Daoy (cell line): ENCODE measurements around the gene DIP2C. TPM values are rescaled to one million over a fixed set of nuclear protein-coding genes. Genes with fewer than 3 reads are reported as not detected.
"Not testable (repeated sequence)": the region's sequence is repeated elsewhere in the genome, so short reads cannot be mapped to it uniquely, and the experiment has no call there.

Experiments used
- DNase-seq: peaks from one replicate; pipeline ENCODE4 v3.0.0-alpha.2; 2015; ENCODE audit warnings: low read depth
- total RNA-seq: library from RNA; depleted of rRNA; stranded (reverse); fragments of >200 nt; shearing (Covaris generic); gene quantifications from 2 replicates; pipeline ENCODE4 v1.2.3, GENCODE V29; 2014

DIP2C gene
- total RNA-seq, 1 experiment from 2014 or later: 2.7 TPM

DNA sequence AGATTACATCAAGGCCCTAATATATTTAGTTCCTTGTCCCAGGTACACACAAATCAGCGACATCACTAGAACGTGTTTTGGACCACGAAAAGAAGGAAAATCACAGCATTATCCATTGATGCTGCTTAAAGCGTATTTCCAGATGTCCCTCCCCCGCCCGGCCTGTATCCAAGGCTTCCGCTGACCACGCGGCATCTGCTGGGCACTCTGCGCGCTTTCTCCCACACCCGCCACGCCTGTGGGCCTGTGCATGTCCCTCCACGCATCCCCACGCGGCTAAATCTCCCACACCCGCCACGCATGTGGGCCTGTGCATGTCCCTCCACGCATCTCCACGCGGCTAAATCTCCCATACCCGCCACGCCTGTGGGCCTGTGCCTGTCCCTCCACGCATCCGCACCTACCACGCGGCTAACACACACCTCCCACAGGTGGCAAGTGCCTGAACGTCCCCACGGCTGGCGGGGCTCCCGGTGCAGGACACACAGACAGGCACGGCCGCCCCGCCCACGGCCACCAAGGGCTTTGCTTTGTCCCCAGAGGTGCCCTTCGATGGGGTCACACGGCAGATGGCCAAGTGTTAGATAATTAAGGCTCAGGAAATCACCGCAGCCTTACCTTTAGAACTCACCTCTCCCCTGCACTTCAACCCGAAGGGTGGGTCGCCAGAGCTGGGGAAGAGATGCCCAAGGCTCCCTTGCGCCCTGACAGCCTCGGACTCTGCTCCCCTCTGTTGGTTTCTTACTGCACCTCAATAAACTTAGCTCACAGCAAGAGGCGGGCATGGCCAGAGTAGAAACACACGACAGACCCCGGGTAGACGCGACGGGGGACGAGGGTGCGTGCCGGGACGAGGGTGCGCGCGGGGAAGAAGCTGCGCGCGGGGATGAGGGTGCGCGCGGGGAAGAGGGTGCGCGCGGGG lies 49.5 kb downstream of the DIP2C start:
- no peak for DNase-seq

DNA sequence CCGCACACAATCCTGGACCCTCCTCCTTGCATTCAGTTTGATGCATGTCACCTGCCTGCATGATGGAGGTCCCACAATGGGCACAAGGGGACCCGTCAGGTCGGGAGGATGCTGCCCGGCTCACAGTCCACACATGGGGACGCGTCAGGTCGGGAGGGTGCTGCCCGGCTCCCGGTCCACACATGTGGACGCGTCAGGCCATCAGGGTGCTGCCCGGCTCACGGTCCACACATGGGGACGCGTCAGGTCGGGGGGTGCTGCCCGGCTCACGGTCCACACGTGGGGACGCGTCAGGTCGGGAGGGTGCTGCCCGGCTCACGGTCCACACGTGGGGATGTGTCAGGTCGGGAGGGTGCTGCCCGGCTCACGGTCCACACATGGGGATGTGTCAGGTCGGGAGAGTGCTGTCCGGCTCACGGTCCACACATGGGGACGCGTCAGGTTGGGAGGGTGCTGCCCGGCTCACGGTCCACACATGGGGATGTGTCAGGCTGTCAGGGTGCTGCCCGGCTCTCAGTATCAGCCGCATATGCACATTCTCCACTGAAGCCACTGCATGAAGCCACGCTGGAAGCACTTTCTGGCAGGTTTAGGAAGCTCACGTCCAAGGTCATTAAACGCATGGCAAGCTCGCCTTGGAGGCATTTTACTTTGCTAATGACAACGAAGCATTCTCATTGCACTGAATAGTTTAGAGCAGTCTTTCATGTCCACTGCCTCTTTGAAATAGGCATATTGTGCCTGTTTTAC lies 50.3 kb downstream of the DIP2C start:
- DNase-seq: no peak

DNA sequence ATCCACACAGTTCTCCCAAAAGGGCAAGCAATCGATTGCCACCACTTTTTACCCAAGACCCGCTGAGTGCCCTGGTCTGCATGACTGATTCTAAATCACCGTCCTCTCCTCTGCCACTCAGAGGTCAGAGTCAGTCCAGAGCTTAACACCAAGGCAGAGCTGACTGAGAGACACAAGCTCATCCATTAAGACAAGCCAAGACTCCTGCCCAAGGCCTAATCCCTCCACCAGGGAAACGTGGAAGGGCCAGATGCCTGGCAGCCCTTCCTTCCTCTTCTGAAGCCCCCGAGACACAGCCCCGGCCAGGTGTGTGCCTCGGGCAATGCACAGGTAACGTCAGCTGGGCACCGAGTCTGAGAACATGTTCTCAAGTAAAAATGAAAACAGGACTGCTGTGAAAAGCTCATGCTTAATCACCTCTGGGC lies 51.7 kb downstream of the DIP2C start:
- no peak for DNase-seq

DNA sequence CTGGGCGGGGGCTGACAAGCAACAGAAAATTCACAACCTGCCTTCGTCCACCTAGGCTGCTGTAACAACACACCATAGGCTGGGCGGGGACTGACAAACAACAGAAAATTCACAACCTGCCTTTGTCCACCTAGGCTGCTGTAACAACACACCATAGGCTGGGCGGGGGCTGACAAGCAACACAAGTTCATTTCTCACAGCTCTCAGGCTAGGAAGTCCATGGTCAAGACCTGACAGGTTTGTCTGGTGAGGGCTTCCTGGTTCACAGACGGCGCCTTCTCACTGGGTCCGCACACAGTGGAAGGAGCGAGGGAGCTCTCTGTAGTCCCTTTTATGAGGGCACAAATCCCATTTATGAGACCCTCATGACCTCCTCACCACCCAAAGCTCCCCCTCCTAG lies 52.2 kb downstream of the DIP2C start:
- DNase-seq: no peak

DNA sequence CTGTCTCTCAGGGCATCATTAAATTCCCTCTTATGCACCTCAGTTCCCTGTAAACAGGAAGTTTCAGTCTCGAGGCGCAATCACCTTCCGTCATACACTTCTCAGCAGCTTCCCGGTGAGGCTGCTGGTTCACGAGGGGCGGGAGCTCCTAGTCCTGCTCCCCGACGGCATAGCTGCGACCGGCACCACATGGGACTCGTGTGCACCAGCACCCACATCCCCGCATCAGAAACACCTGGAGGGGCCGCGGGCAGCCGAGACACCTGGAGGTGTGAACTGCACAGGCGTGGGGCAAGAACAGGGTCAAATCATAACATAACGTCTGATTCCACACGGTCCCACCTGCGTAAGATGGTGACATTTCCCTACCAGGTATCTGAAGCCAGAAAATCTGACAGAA lies 52.7 kb downstream of the DIP2C start:
- no peak for DNase-seq

DNA sequence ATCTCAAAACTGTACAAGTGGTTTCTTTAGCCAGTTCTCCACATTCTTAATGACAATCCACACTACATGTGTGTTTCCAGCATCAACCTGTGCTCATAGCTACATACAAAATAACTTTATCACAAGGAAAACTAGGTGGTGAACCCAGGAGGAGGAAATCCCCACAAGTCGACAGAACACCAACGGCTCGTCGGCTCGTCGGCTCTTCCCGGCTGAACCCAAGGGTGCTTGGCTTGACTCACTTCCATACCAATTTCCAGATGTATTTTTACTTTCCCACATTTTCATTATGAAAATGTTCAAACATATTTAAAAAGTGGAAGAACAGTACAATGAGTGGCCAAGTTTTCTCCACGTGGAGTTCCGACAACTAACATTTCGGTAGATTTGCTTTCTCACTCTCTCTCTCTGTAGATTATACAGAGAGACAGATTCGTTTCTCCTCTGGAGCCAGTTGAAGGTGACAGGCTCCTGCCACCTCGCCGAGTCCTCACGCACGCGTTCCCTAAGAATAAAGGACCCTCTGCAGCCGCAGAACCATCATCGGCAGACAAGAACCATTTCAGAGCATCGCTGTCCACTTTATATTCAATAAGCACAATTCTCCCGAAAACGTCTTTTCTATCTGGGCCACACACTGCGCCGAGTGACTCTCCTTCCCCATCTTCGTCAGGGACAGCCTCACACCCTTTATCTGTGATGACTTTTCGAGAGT lies 53.3 kb downstream of the DIP2C start:
- DNase-seq: no peak

DNA sequence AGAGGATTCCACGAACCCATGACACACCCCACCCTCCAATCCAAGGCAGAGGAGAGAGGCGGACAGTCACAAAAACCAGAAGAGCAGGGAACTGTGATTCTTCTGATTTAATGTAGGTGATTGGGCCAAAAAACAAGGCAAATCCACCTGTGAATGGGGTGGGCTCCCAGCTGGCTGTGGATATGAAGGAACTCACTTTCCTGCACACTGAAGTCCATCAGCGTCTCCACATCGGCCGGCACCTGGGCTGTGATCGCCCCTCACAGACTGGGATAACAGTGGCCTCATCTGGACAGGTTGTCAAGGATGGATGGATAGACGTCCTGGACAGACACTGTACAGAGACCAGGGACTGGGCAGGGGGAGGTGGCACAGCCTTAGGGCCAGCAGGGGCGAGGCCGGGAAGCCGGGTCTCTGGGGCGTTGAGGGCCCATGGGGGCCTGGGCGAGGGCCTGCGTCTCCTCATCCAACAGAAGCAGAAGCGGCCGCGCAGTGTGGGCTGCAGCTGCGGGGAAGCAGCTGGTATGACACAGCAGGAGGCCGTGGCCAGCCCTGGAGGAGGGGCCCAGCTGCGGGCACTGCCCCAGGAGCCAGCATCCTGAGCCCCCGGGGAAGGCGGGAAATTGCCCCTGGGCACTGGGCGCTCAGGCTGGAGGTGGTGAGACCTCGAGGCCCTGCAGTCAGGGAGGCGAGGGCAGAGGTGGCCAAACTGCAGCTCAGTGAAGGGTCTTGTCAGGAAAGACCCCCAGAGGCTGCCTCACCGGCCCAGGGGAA lies 54.2 kb downstream of the DIP2C start:
- DNase-seq: no peak

DNA sequence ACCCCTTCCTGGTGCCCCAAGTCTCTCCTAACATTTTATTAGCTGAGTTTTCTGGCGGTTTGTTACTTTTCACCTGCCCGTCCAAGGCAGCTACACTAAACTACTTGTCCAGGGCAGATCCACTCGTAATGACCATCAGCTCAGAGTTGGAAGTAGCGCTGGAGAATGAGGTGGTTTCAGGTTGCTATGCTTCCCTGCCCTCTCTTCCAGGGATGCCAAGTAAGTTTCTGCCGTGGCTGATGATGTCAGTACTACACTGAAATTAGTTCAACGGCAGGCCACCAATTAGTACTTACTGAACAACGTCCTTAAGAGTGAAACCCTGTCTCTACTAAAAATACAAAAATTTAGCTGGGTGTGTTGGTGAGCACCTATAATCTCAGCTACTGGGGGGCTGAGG lies 55.2 kb downstream of the DIP2C start:
- DNase-seq: no peak

DNA sequence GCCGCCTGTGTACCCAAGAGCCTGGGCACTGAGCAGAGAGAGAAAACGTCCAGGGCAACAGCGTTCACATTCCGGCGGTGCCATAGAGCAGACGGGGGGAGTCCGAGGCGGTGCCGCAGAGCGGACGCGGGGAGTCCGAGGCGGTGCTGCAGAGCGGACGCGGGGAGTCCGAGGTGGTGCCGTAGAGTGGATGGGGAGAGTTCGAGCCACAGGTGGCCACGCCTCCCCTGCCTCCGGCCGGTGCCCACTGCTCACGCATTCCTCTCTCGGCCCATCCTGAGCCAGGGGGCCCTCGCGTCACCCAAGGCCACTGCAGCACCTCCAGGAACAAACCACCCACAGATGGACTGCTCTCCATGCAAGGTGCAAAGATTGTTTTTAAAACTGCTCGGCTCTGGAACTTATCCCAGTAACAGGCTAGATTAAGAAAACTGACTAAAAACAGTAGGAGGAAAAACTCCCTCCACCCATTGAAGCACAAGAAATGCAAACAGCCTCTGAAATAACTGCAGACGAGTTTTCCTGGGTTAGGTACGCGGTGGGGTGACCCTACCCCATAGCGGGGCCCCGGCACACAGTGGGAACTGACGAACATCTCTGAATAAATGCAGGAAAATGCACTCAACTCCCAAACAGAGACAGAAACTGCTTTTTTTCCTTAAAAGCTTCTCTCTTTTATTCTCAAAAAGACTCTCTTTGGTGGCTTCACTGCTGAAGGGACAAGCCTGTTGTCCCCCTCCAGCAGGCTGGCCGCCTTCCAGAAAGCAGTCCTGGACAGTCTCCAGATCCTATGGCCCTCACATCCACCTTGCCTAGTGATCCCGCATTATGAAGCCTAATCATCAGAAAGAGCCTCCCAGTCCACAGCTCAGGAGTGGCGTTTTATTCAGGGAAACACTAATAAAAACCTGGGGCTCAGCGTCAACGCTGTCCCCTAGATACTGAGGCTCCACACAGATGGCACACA lies 55.9 kb downstream of the DIP2C start:
- no peak for DNase-seq

DNA sequence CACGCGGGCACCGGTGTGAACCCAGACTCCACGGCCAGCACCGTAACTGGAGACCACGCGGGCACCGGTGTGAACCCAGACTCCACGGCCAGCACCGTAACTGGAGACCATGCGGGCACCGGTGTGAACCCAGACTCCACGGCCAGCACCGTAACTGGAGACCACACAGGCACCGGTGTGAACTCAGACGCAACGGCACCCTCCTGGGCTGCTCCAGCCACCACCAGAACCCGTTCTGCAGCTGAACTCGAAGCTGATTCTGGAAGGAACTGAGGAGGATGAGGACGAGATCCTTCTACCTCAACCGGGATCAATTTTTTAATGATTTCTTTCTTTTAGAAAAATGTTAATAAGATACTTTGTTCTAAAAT lies 56.7 kb downstream of the DIP2C start:
- not testable (repeated sequence) for DNase-seq

DNA sequence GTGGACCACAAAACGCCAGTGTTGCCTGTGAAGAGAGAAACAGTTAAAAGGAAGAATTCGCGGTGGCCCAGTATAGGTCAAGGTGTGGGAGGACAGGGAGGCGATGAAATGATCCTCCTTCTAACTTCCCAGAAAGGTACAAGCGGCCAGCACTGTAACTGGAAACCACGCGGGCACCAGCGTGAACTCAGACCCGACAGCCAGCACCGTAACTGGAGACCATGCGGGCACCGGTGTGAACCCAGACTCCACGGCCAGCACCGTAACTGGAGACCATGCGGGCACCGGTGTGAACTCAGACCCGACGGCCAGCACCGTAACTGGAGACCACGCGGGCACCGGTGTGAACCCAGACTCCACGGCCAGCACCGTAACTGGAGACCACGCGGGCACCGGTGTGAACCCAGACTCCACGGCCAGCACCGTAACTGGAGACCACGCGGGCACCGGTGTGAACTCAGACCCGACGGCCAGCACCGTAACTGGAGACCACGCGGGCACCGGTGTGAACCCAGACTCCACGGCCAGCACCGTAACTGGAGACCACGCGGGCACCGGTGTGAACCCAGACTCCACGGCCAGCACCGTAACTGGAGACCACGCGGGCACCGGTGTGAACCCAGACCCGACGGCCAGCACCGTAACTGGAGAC lies 57.2 kb downstream of the DIP2C start:
- DNase-seq: not testable (repeated sequence)

DNA sequence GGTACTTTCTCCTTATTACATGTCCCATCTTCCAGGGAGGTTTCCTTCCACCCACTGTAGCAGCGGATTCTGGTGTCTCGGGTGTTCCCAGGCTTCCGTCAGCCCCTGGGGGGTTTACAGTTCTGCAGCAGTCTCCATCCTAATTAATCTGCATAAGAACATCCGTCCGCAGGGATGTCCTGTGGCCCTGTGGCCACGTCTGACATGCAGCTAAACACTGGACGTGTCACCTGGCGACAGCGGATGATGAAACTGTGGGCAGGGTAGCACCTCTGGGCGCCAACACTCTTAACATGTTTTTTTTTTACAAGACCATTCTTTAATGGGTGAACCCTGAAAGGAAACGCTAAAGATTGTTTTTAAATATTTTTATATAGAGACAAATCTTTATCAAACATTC lies 58.2 kb downstream of the DIP2C start:
- no peak for DNase-seq

DNA sequence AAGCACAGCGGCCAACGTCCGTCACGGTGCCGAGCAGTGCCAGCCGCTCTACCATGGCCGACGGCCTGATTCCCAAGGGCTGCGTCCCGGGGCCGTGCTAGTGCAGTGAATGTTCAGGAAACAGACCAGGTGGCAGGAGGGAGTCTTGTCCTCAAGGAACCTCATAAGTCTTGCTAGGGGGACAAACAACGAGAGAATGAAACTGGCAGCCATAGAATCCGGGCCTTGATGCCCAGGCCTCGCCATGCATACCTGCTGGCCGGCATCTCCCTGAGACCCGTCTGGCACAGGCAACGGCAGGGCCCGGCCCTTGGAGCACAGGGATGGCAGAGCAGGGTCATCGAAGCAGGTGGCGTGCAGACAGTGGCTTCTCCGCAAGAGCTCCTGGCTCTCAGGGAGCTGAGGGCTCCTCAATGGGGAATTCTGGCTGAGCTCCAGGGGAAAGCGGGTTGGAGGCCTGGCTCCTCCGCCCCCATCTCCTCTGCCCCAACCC lies 58.8 kb downstream of the DIP2C start:
- no peak for DNase-seq

DNA sequence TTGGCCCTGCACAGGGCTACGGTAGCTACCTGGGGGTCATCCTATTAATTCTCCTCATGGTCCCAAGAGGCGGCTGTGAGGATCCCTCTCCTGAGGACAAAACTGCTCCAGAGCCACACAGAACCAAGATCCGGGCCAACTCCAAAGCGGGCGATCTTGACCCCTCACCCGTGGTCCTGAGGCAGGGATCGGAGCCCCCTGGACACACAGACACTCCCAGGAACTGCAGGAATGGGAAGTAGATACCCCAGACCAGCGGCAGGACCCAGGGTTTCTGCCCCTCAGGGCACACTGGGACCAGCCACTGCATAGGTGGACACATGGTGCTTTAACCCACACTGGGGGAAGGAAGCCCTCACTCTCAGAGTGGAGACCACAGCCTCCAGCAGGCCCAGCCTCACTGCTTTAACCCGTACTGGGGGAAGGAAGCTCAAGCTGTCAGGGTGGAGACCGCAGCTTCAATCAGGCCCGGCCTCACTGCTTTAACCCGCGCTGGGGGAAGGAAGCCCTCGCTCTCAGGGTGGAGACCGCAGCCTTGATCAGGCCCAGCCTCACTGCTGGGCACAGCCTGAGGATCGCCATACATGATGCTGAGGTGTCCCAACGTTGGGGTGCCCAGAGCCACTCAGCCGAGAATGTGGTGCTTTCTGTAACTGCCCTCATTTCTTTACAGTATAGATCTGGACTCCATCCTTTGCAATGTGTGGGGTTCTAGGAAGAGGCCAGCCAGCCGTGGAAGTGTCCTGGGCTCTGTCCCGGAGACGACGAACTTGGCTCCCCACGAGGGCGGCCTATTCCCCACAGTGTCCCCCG lies 60.1 kb downstream of the DIP2C start:
- no peak for DNase-seq

DNA sequence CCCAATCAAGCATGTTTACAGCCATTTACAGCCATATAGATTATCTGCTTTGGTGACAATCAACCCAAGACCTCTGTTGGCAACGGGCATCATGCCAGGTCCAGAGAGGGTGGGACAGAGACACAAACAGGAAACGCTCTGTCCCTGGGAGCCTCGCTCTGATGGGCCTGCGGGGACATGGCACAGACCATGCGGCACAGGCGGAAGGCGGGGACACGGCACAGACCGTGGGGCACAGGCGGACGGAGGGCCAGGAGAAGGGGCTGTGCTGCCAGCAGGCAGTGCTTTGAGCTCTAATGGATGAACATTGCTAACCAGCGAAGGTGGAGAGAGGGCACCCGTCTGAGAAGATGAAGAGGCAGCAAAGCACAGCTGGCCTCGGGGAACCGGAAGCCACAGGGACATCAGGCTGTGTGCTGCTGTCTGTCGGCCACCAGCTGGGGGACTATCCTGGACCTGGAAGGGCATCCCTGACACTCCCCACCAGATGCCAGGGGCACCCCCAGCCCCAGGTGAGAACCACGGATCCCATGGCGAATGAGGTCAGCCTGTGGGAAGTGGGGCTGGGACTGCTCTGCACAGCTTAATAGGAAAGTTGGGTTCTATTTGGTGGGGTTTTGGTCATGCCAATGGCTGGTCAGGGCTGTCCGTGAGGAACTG lies 61.0 kb downstream of the DIP2C start:
- no peak for DNase-seq

DNA sequence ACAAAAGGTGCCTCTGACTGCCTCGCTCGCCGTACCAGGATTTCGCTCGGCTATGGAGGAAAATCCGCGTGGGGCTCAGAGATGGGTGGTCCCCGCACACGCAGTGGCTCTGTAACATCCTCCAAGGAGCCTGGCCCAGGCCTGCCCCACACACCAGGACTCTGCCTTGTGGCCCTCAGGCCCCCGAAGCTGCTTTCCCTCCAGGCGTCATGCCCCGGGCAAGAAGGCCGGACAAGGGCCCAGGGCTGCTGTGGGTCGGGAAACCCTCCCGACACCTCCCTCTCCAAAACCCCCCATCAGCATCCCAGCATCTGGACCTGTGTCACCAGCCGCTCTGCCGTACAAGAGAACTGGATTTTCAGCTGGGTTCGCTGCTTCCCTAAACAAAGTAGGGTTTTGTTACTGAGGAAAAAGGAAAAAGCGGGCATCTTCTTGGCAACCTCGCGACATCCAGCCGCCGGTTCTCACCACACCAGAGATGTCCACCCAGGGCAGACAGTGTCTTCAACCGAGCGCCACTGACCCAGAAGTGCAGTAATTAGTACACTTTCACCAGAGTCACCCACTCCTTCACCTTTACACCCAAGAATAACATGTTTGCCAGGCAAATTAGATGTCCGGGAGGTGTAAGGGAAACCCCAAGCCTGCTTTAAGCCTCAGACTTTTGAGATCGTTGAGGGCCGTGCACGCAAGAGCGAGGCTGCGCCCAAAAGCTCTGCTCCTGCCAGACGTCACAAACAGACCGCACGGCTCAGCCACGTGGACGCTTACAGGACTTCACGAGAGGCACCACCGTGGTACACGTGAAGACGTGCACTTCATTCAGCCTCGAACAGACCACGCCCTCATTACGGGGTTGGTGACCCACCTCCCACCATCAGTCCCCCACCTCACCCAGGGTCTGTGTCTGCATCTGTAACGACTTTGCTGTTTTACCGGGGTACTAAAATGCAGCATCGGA lies 62.2 kb downstream of the DIP2C start:
- no peak for DNase-seq
